ENCODE measurements around the gene HSPA12A.
A peak's percentile ranks its signal among the peaks of the same experiment; 100 is the strongest.

Gene HSPA12A

GRCh38 chr10:116771101-116771958, 29.0 kb upstream of the HSPA12A start:
- no peak for DNase-seq

DNA sequence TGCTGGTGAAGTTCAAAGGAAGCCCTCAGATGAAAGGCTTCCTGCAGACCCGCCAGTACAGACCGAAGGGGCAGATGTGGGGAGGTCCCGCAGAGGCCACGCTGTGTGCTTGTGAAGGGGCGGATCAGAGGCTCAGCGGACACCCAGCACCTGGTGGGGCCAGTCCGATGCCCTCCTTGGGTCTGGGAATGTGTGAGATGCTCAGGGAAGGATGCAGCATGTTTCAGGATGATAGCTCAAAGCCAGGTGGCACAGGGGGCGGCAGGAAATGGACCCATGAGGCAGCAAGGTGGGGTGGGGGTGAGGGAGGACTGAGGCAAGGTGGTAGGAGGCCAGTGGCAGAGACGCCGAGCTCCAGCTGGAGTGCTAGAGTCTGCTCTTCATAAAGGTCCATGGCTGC, 27.9 kb upstream of the HSPA12A start:
- DNase-seq, result no peak

- DNase-seq, result no peak
Observed at GRCh38 chr10:116769791-116770190, 27.4 kb upstream of the HSPA12A start.

GRCh38 chr10:116769368-116769767, 27.0 kb upstream of the HSPA12A start:
- no peak for DNase-seq

- no peak for DNase-seq
Observed at GRCh38 chr10:116768786-116769185, 26.4 kb upstream of the HSPA12A start.

DNA sequence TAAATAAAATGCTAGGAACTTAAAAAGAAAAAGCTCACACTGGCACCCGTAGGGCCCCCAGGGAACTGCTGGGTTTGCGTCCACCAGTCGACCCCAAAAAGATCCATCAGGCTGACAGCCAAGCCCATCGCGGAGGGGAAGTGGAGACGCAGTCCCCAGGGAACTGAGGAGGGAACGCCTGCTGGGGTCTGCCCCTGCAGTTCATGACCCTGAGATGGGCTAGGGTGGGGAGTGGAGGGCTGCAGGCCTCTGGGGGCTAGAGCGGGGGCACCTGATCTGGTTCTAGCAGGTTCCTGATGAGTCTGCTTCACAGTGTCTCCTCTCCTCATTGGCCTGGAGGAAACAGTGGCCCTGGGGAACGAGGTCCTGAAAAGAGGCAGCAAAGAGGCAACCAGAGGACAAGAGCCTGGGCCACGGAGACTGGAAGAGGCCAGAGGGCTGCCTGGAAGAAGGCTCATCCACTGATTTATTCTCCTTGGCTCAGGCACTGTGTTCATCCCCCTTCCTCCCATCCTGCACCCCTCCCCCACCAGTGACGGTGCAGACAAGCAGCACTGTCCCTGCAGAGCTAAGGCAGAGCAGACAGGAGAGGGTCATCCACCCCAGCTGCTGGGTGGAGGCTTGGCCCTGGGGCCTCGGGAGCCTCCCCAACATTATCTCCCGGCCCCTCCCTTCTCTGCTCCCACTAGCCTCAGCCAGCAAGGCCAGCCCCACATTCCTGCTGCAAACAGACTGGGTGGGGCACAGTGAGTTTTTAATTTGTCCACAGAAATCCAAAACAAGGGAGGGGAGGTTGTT, 24.7 kb upstream of the HSPA12A start:
- DNase-seq, result no peak

DNA sequence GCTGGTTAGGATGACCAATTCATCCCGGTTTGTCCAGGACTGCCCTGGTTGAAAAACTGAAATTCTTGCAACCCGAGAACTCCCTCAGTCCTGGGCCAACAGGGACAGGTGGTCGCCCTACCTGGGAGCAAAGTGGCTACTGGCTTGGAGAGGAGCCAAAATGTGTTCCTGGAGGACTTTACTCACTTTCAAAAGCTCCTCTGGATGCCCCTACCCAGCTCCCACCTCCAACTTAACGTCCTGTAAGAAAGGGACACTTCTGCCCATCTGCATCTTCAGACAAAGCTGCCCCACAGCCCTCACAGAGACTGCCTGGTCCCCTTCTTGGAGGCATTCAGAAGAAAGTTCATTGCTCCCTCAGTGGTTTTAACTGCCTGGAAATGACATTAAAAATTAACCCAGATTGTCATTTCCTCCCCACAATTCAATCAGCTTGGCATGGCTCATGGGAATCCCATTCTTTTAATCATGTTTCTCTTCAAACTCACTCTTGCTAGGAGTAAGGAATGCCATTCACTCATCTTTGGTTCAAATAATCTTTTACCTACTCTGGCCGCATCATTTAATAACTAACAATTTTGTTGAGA, 24.0 kb upstream of the HSPA12A start:
- DNase-seq, result no peak

- DNase-seq, result no peak
Observed at GRCh38 chr10:116765648-116766081, 23.3 kb upstream of the HSPA12A start.

DNA sequence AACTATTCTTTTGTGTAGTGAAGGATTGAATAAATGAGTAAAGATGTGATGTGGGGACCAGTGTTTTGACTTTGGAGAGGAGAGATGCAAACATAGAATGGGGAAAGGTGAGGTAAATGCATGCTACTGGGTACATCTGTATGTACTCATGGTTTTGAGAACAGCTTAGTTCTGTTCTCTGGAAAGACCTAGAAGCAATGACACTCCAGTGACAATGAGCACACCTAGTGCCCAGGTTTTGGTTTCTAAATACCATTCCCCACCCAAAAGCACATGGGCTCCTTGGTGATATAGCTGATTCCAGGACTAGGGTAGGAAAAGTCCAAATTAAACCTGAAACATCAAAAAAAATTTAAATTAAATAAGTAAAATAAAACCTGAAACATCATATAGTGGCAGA, 22.6 kb upstream of the HSPA12A start:
- DNase-seq, result no peak

- DNase-seq, result no peak
Observed at GRCh38 chr10:116763440-116763839, 21.1 kb upstream of the HSPA12A start.

DNA sequence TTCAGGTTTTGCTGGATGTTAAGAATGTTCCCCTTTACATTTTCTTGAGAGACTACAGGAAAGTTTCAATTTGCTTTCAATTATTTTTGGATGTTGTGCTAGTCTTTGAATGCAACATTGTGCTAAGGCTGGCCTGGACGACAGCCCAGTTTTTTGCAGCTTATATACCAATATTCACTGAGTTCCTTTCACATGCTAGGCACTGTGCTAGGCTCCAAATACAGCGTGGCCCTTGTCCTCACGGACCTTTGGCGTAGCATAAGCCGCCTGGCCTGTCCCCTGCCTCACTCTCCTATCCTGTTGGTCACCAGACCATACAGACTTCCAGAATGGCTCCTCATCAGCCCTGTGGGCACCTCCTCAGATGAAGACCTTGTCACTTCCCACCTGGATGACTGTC, 19.5 kb upstream of the HSPA12A start:
- no peak for DNase-seq

DNA sequence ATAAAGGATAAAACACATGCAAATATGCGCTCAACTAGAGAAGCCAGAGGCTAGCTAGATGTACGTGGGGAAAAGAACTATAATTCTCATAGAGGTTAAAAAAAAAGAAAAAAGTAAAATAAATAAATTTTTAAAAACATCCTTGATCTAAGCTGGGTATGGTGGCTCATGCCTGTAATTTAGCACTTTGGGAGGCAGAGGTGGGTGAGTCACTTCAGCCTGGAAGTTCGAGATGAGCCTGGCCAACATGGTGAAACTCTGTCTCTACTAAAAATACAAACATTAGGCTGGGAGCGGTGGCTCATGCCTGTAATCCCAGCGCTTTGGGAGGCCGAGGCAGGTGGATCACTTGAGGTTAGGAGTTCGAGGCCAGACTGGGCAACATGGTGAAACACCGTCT, 18.6 kb upstream of the HSPA12A start:
- DNase-seq, result no peak

GRCh38 chr10:116757246-116757645, 14.9 kb upstream of the HSPA12A start:
- DNase-seq, result no peak

- DNase-seq, result peak in 1 of 2 experiments; percentile 27
Observed at GRCh38 chr10:116756277-116756676, 13.9 kb upstream of the HSPA12A start.

DNA sequence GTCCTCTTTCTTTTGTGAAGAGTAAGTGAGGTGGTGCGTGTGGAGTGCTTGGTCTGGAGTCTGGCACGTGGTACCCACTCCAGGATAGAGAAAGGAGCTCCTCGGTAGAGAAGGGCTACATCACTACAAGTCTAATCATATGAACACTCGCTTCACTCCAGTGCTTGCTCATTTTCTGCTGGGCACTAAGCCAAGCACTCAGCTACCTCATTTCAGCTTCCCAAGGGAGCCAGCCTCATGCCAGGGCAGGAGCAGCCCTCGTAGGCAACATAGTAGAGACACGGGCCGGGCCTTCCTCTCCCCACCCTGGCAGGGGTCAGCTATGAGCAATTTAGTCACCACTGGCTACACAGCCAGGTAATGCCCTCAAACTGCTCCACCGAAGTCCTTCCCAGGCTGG, 11.4 kb upstream of the HSPA12A start:
- peak in 1 of 2 experiments; percentile 16 for DNase-seq

DNA sequence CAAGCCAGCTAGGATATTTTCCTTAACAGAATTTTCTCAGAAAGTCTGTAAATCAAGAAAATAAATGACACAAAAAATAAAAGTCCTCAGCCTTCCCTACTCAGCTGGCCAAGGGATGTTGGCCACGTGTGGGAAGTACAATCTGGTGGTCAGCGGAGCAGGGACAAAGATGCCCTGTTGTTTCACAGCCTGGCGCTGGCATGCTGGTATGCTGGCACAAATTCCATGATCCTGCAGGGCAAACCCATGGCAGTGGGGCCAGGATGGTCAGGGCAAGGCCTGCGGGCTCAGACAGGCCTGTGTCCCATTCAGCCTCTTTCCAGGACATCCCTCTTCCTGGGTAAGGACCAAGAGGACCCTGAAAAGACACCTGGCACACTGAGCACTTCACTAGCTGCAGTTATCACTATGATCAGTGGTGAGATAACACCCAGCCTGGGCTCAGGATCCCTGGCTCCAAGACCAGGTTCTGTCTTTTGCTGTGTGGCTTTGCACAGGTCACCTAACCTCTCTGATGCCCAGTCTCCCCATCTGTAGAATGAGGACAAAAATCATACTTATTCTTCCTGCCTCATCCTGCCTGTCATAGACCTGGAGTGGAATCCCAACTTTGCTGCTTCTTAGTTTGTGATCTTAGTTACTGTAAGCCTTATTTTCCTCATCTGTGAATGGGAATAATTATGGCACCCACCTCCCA, 10.8 kb upstream of the HSPA12A start:
- DNase-seq, result no peak

DNA sequence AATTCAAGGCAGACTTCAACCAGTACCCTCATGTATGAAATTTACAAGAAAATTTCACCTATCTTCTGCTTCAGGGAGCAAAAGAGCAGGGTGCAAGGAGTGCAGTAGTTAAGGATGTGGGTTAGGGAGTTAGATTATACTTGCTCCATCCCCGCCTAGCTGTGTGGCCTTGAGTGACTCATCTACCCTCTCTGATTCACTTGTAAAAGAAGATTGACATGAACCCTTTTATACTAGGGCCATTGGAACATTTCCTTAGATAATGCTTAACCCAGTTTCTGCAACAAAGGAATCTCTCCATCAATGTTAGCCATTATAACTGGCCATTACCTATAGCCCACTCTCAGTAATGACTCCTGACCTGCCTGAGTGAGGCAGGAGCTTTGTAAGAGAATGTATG, 10.2 kb upstream of the HSPA12A start:
- DNase-seq, result no peak

- DNase-seq, result no peak
Observed at GRCh38 chr10:116748471-116748870, 6.1 kb upstream of the HSPA12A start.

DNA sequence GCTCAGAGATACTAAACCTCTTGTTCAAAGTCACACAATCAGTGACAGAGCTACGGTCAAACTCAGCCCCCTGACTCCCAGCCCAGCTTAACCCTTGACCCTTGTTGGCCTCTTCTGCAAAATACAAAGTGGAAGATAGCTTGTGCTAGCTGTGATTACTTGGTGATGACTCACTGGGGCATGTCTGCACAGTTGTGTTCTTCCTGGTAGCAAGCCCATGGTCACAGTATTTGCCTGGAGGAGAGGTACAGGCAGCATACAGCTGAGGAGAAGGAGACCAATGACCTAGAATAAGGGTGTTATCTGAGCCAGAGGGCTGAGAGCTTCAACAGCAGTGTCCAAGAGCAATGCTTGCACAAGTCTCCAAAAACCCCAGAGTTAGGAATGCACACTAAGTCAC, 5.7 kb upstream of the HSPA12A start:
- no peak for DNase-seq

- DNase-seq, result no peak
Observed at GRCh38 chr10:116747325-116747724, 5.0 kb upstream of the HSPA12A start.

DNA sequence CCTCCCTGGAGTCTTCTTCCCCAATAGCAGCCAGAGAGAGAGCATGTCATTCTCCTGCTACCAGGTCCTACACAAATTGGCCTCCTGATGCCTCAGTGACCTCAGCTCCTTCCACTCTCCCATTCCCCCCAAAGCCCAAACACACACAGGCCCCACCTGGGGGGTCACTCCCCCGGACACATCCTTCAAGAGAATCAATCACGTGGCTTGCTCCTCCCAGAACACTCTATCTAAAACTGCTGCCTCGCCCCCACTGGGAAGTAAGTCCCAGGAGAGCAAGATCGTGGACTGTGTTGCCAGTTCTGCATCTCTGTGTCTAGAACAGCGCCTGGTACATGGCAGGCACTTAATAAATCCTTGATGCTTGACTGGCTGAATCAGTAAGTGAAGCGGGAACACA, 2.5 kb upstream of the HSPA12A start:
- DNase-seq, result no peak

GRCh38 chr10:116744163-116744753, 1.9 kb upstream of the HSPA12A start:
- no peak for DNase-seq
